Measurements from ENCODE around the gene ISCA2.

ISCA2 gene

DNA sequence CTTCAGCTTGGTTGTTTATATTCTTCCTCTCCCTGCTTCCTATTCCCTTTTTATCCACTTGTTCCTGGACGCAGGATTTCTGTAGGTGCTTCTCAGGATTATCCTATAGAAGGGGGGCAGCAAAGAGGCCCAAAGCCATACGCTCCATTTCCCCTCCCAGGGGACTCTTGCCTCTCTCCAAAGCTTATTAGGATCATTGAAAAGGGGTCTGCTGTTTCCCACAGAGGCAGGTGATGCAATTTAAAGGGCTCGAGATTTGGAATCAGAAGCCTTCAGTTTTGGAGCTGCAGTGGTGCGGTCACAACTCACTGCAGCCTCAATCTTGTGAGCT, 36.0 kb upstream of the ISCA2 start:
- no peak overlapping the region for H3K4me3 ChIP-seq (replicated peaks; ENCODE audit: insufficient read depth, low read length)
- no peak overlapping the region for H3K27ac ChIP-seq (replicated peaks)
- TF ChIP-seq REST (IDR thresholded peaks at IDR 0.05; ENCODE audit: insufficient replicate concordance, low read depth) (no peak), POLR2AphosphoS5 (IDR thresholded peaks at IDR 0.05; ENCODE audit: low read depth) (no peak), CTCF (IDR thresholded peaks at IDR 0.05; ENCODE audit: insufficient read depth, low read length) (no peak), SPI1 (IDR thresholded peaks at IDR 0.05; ENCODE audit: borderline replicate concordance, low read depth) (no peak), GABPA (IDR thresholded peaks at IDR 0.05; ENCODE audit: low read depth) (no peak)
- no peak for DNase-seq (ENCODE audit: low read depth in 1 of 2, low spot score in 1 of 2)
- H3K27me3 ChIP-seq (ENCODE audit: insufficient read depth, poor library complexity, severe bottlenecking): no peaks in the 10 kb centered on the region

- TF ChIP-seq CTCF (IDR thresholded peaks at IDR 0.05; ENCODE audit: insufficient read depth, low read length) (peak; percentile 30), REST (IDR thresholded peaks at IDR 0.05; ENCODE audit: insufficient replicate concordance, low read depth) (no peak)
- Histone ChIP-seq H3K27ac (replicated peaks) (no peak overlapping the region), H3K27me3 (ENCODE audit: insufficient read depth, poor library complexity, severe bottlenecking) (no peaks in the 10 kb centered on the region), H3K4me3 (replicated peaks; ENCODE audit: insufficient read depth, low read length) (no peak overlapping the region)
- DNase-seq (ENCODE audit: low read depth in 1 of 2, low spot score in 1 of 2): peak in 1 of 2 experiments; percentile 9
Measured at GRCh38 chr14:74459289-74459946, 34.1 kb upstream of the ISCA2 start.

- TF ChIP-seq REST (IDR thresholded peaks at IDR 0.05; ENCODE audit: insufficient replicate concordance, low read depth): no peak
- no peak for TF ChIP-seq CTCF (IDR thresholded peaks at IDR 0.05; ENCODE audit: insufficient read depth, low read length)
- TF ChIP-seq GABPA (IDR thresholded peaks at IDR 0.05; ENCODE audit: low read depth): no peak
- no peak for TF ChIP-seq POLR2AphosphoS5 (IDR thresholded peaks at IDR 0.05; ENCODE audit: low read depth)
- no peak for TF ChIP-seq SPI1 (IDR thresholded peaks at IDR 0.05; ENCODE audit: borderline replicate concordance, low read depth)
- no peak overlapping the region for H3K27ac ChIP-seq (replicated peaks)
- no peaks in the 10 kb centered on the region for H3K27me3 ChIP-seq (ENCODE audit: insufficient read depth, poor library complexity, severe bottlenecking)
- no peak for DNase-seq (ENCODE audit: low read depth in 1 of 2, low spot score in 1 of 2)
- no peak overlapping the region for H3K4me3 ChIP-seq (replicated peaks; ENCODE audit: insufficient read depth, low read length)
Measured at GRCh38 chr14:74459976-74460375, 33.6 kb upstream of the ISCA2 start.

Data from HL-60 (cell line).